Measurements from ENCODE around the gene DIS3L2. TPM values are rescaled to one million over a fixed set of nuclear protein-coding genes. Genes with fewer than 3 reads are reported as not detected.

The DIS3L2 gene
- total RNA-seq, 3 donors from 2014 or later (not counting 1 experiment from before 2014, with no cell fraction given), result 56.4 to 63.6 (median 59.4) TPM

DNA sequence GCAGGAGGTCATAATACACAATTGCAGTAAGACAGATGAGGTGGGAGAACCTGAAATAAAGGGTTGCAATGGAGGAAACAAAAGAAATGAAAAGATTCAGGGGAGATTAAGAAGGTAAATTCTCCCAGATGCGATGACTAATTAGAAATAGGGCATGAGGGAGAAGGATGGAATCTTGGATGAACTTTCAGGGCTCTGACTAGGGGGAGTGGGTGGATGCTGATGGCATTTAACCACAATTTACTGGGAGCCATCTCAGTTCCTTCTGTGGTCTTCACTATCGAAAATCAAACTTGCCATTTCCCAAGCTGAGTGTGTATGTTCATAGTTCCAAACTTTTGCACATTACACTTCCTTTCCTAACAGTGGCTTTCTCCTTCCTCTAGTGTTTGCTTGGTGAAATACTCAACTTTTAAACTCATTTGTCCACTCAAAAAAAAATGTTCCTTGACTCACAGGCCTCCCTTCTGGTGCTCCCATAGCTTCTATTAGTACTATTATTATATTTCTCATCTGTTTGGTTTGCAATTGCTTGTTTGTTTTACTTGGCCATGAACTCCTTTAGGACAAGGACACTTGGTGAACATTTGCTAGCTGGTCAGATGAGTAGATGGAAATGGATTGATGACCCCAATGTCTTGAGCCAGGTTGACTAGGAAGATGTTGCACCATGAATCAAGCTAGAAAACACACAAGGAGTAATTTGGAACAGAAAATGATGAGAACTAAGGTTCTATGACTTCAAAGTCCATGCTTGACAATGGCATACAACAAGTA lies 178.5 kb downstream of the DIS3L2 start:
- Histone ChIP-seq H3K4me1 (ENCODE audit: control insufficient read depth, insufficient read depth, low read length) (peaks cover 4% of the 10 kb centered on the region), H3K9me3 (ENCODE audit: control insufficient read depth, insufficient read depth, low read length) (no peaks in the 10 kb centered on the region), H3K36me3 (ENCODE audit: control insufficient read depth, insufficient read depth, low read length) (peaks cover 4% of the 10 kb centered on the region), H3K27ac (ENCODE audit: low read length) (no peak overlapping the region), H3K27me3 (ENCODE audit: control insufficient read depth, insufficient read depth, low read length) (no peaks in the 10 kb centered on the region), H3K4me3 (ENCODE audit: low read length) (no peak overlapping the region)
- Mint-ChIP-seq H3K9me3 (no peaks in the 10 kb centered on the region), H3K27me3 (ENCODE audit: low read depth in 2 of 2) (no peaks in the 10 kb centered on the region), H3K4me1 (peaks cover 12 to 21% of the 10 kb centered on the region in 2 donors), H3K36me3 (no peaks in the 10 kb centered on the region), H3K4me3 (no peak overlapping the region), H3K27ac (no peak overlapping the region)
- intact Hi-C loops (cut with micrococcal nuclease), result loop anchor here (10.0 kb wide), 1 partner anchor 185 kb away; no protein-coding TSS in a partner anchor
- TF ChIP-seq, protein P1, sequence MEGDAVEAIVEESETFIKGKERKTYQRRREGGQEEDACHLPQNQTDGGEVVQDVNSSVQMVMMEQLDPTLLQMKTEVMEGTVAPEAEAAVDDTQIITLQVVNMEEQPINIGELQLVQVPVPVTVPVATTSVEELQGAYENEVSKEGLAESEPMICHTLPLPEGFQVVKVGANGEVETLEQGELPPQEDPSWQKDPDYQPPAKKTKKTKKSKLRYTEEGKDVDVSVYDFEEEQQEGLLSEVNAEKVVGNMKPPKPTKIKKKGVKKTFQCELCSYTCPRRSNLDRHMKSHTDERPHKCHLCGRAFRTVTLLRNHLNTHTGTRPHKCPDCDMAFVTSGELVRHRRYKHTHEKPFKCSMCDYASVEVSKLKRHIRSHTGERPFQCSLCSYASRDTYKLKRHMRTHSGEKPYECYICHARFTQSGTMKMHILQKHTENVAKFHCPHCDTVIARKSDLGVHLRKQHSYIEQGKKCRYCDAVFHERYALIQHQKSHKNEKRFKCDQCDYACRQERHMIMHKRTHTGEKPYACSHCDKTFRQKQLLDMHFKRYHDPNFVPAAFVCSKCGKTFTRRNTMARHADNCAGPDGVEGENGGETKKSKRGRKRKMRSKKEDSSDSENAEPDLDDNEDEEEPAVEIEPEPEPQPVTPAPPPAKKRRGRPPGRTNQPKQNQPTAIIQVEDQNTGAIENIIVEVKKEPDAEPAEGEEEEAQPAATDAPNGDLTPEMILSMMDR (IDR thresholded peaks at IDR 0.05), result no peak
- WGBS (ENCODE audit: insufficient coverage), result 92% methylated on average over 2 of the region's 2 CpGs
- no peak for ATAC-seq
- no peak for DNase-seq

- H3K36me3 Mint-ChIP-seq, result no peaks in the 10 kb centered on the region
- ATAC-seq (no peak), DNase-seq (no peak)
- Histone ChIP-seq H3K27ac (ENCODE audit: low read length) (no peak overlapping the region), H3K4me1 (ENCODE audit: control insufficient read depth, insufficient read depth, low read length) (peaks cover 4% of the 10 kb centered on the region), H3K9me3 (ENCODE audit: control insufficient read depth, insufficient read depth, low read length) (no peaks in the 10 kb centered on the region), H3K4me3 (ENCODE audit: low read length) (no peak overlapping the region), H3K27me3 (ENCODE audit: control insufficient read depth, insufficient read depth, low read length) (no peaks in the 10 kb centered on the region), H3K36me3 (ENCODE audit: control insufficient read depth, insufficient read depth, low read length) (no peaks in the 10 kb centered on the region)
- no peaks in the 10 kb centered on the region for H3K9me3 Mint-ChIP-seq
- H3K27ac Mint-ChIP-seq, result no peak overlapping the region
- intact Hi-C loops (cut with micrococcal nuclease), result no loop called here
- 92% methylated on average over 1 of the region's 1 CpG for WGBS (ENCODE audit: insufficient coverage)
- TF ChIP-seq, protein P1 (IDR thresholded peaks at IDR 0.05), result no peak
- no peaks in the 10 kb centered on the region for H3K27me3 Mint-ChIP-seq (ENCODE audit: low read depth in 2 of 2)
- H3K4me3 Mint-ChIP-seq, result no peak overlapping the region
- H3K4me1 Mint-ChIP-seq, result peaks cover 12 to 15% of the 10 kb centered on the region in 2 donors
Observed at GRCh38 chr2:232141591-232141990, 180.1 kb downstream of the DIS3L2 start.

DNA sequence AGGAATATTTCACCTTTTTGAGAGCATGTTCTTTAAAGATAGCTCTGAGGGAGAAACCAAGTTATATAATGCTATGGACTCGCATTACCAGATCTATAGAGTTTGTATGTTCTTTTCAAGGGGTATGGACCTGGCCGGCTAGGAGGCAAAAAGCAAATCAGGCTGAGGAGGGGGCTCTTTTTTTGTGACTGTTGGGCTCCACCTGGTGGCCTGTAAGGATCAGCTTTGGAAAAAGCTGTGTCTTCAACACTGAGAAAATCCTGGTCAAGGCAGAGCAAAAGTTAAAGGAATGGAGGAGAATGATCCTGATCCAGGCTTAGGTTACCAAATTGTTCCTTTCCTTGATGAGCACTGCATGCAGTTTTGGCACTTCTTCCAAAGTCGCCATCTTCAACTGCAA lies 180.5 kb downstream of the DIS3L2 start:
- Mint-ChIP-seq H3K36me3 (no peaks in the 10 kb centered on the region), H3K4me1 (peaks cover 12 to 15% of the 10 kb centered on the region in 2 donors), H3K27ac (no peak overlapping the region), H3K4me3 (no peak overlapping the region), H3K27me3 (ENCODE audit: low read depth in 2 of 2) (no peaks in the 10 kb centered on the region), H3K9me3 (no peaks in the 10 kb centered on the region)
- Histone ChIP-seq H3K27me3 (ENCODE audit: control insufficient read depth, insufficient read depth, low read length) (no peaks in the 10 kb centered on the region), H3K4me1 (ENCODE audit: control insufficient read depth, insufficient read depth, low read length) (peaks cover 4% of the 10 kb centered on the region), H3K36me3 (ENCODE audit: control insufficient read depth, insufficient read depth, low read length) (no peaks in the 10 kb centered on the region), H3K4me3 (ENCODE audit: low read length) (no peak overlapping the region), H3K9me3 (ENCODE audit: control insufficient read depth, insufficient read depth, low read length) (no peaks in the 10 kb centered on the region), H3K27ac (ENCODE audit: low read length) (no peak overlapping the region)
- TF ChIP-seq, protein P1 (IDR thresholded peaks at IDR 0.05), result no peak
- no peak for ATAC-seq
- WGBS (ENCODE audit: insufficient coverage), result 68% methylated on average over 3 of the region's 3 CpGs
- intact Hi-C loops (cut with micrococcal nuclease), result no loop called here
- peak in 1 of 2 donors; percentile 49 for DNase-seq
